Caco-2 (cell line): Measurements from ENCODE around the gene ALDH5A1. TPM values are rescaled to one million over a fixed set of nuclear protein-coding genes. Genes with fewer than 3 reads are reported as not detected.

Source experiments
- BruUV-seq: library from RNA; stranded (reverse); fragments of 400-500 nt; replicated peaks from 2 replicates; lab custom pipeline; 2021; lab: Mats Ljungman, UMichigan
- CTCF ChIA-PET: fragments of 300-600 bp; sonication (Branson Sonifier 250); formaldehyde crosslinking; loops from one replicate; lab custom pipeline; 2022; ENCODE audit warnings: antibody characterized with exemption; lab: Charles Lee
- POLR2A ChIA-PET: fragments of 300-600 bp; sonication (Branson Sonifier 250); formaldehyde crosslinking; loops from one replicate; lab custom pipeline; 2022; ENCODE audit warnings: antibody characterized with exemption; lab: Charles Lee
- DNase-seq, 2 experiments: peaks; one replicate each; pipeline versions ENCODE4 v3.0.0 to v3.0.0-alpha.2; 2020 to 2022
- H3K27me3 ChIP-seq: replicated peaks from 2 replicates; pipeline ENCODE4 v1.6.0; 2011; ENCODE audit warnings: low read length; ENCODE audit not compliant: control insufficient read depth, insufficient read depth
- H3K36me3 ChIP-seq: 2 replicates; pipeline ENCODE4 v1.5.1; 2011; ENCODE audit warnings: low read length; ENCODE audit not compliant: control insufficient read depth, insufficient read depth
- H3K4me1 ChIP-seq: fragments of 250-450 bp; sonication (Bioruptor Pico); 2 replicates; pipeline ENCODE4 v1.5.1; 2020; ENCODE audit warnings: mild to moderate bottlenecking
- H3K4me3 ChIP-seq: 2 replicates; pipeline ENCODE4 v1.5.1; 2011; ENCODE audit warnings: low read depth, mild to moderate bottlenecking, control low read depth, low read length
- H3K9me3 ChIP-seq: fragments of 250-450 bp; sonication (Bioruptor Pico); 2 replicates; pipeline ENCODE4 v1.5.1; 2020; ENCODE audit warnings: mild to moderate bottlenecking, moderate library complexity
- H3K27ac Mint-ChIP-seq: one replicate; pipeline ENCODE4 v1.8.0; 2022; ENCODE audit warnings: mixed read lengths; ENCODE audit not compliant: unreplicated experiment
- H3K27me3 Mint-ChIP-seq: one replicate; pipeline ENCODE4 v1.8.0; 2022; ENCODE audit warnings: mixed read lengths; ENCODE audit not compliant: insufficient read depth, unreplicated experiment
- H3K36me3 Mint-ChIP-seq: one replicate; pipeline ENCODE4 v1.8.0; 2022; ENCODE audit warnings: mild to moderate bottlenecking, mixed read lengths; ENCODE audit not compliant: insufficient read depth, unreplicated experiment
- H3K4me1 Mint-ChIP-seq: one replicate; pipeline ENCODE4 v1.8.0; 2022; ENCODE audit warnings: low read depth, mixed read lengths; ENCODE audit not compliant: unreplicated experiment
- H3K4me3 Mint-ChIP-seq: one replicate; pipeline ENCODE4 v1.8.0; 2022; ENCODE audit warnings: mild to moderate bottlenecking, moderate library complexity, mixed read lengths; ENCODE audit not compliant: unreplicated experiment
- H3K9me3 Mint-ChIP-seq: one replicate; pipeline ENCODE4 v1.8.0; 2022; ENCODE audit warnings: mixed read lengths; ENCODE audit not compliant: unreplicated experiment
- intact Hi-C: fragments of 100-400 bp; cut with micrococcal nuclease; formaldehyde crosslinking; loops from one replicate; pipeline ENCODE4 v1.10.0; 2022; ENCODE audit not compliant: unreplicated experiment
- total RNA-seq: library from RNA; stranded (reverse); gene quantifications from 2 replicates; pipeline ENCODE4 v1.2.3, GENCODE V29; 2022
- TF ChIP-seq, protein P1 (sequence below), 2 experiments: fragments of 200-600 bp in 1 of 2; IDR thresholded peaks; 1 replicate in 1 of 2; 2 replicates in 1 of 2; pipeline versions ENCODE4 v1.5.1 to v1.8.0; 2011 to 2022; ENCODE audit warnings: antibody characterized with exemption in 1 of 2, control low read depth in 1 of 2, inconsistent platforms in 1 of 2, low read depth in 1 of 2, low read length in 1 of 2, mild to moderate bottlenecking in 1 of 2, moderate library complexity in 1 of 2; ENCODE audit not compliant: insufficient read depth in 1 of 2, severe bottlenecking in 1 of 2, unreplicated experiment in 1 of 2

The ALDH5A1 gene
- total RNA-seq, 1 experiment from 2014 or later, result 45.3 TPM

DNA sequence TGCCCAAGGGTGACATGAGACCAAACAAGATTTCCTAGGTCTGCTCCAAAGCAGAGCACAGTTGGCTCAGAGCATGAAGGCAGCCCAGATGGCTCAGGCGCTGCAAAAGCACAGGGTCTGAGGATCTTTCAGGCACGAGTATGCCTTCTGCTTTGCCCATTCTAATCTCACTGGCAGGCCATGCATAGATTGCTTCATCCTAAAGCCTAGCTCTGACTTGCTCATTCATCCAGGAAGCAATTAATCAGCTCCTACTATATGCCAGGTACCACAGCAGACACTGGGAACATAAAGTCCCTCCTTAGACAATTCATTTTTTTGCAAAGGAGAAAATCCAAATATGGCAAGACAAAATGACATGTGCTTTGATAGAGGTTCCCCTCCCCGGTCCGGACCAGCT is 36.6 kb upstream of the ALDH5A1 start:
- POLR2A ChIA-PET, result no interaction called here
- H3K27me3 ChIP-seq, result no peaks in the 10 kb centered on the region
- Mint-ChIP-seq H3K27ac (no peak overlapping the region), H3K27me3 (no peaks in the 10 kb centered on the region), H3K4me3 (no peak overlapping the region), H3K36me3 (no peaks in the 10 kb centered on the region), H3K4me1 (no peaks in the 10 kb centered on the region), H3K9me3 (no peaks in the 10 kb centered on the region)
- no peaks in the 10 kb centered on the region for H3K36me3 ChIP-seq
- no peak for DNase-seq
- CTCF ChIA-PET, result no interaction called here
- no peak overlapping the region for H3K4me3 ChIP-seq
- H3K9me3 ChIP-seq, result no peaks in the 10 kb centered on the region
- H3K4me1 ChIP-seq, result no peaks in the 10 kb centered on the region
- no TSS peak for BruUV-seq
- intact Hi-C loops, result no loop called here
- TF ChIP-seq, protein P1, sequence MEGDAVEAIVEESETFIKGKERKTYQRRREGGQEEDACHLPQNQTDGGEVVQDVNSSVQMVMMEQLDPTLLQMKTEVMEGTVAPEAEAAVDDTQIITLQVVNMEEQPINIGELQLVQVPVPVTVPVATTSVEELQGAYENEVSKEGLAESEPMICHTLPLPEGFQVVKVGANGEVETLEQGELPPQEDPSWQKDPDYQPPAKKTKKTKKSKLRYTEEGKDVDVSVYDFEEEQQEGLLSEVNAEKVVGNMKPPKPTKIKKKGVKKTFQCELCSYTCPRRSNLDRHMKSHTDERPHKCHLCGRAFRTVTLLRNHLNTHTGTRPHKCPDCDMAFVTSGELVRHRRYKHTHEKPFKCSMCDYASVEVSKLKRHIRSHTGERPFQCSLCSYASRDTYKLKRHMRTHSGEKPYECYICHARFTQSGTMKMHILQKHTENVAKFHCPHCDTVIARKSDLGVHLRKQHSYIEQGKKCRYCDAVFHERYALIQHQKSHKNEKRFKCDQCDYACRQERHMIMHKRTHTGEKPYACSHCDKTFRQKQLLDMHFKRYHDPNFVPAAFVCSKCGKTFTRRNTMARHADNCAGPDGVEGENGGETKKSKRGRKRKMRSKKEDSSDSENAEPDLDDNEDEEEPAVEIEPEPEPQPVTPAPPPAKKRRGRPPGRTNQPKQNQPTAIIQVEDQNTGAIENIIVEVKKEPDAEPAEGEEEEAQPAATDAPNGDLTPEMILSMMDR (IDR thresholded peaks at IDR 0.05; ENCODE audit: insufficient read depth in 1 of 2, low read depth in 1 of 2, low read length in 1 of 2, severe bottlenecking in 1 of 2, unreplicated experiment in 1 of 2), result no peak

DNA sequence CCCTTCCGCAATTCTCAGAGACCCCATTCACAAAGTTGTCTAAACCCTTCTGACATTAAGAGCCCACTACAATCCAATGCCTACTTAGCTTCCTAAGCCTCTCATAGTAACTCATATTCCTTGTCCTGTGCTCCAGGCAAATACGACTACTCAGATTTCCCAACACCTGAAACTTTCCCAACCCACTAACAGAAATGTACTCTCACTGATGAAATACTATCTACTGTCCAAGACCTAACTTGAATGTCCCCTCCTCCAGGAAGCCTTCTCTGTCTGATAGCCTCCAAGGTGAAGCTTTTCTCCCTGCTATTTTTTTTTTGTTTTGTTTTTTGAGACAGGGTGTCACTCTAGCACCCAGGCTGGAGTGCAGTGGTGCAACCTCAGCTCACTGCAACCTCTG is 35.8 kb upstream of the ALDH5A1 start:
- CTCF ChIA-PET, result interaction anchor here (0.9 kb wide), 1 partner anchor 62 kb away, joined by 3 read pairs; no protein-coding TSS in a partner anchor
- TF ChIP-seq, protein P1 (IDR thresholded peaks at IDR 0.05; ENCODE audit: insufficient read depth in 1 of 2, low read depth in 1 of 2, low read length in 1 of 2, severe bottlenecking in 1 of 2, unreplicated experiment in 1 of 2), result no peak
- Mint-ChIP-seq H3K36me3 (no peaks in the 10 kb centered on the region), H3K27ac (no peak overlapping the region), H3K4me1 (no peaks in the 10 kb centered on the region), H3K27me3 (no peaks in the 10 kb centered on the region), H3K9me3 (no peaks in the 10 kb centered on the region), H3K4me3 (no peak overlapping the region)
- Histone ChIP-seq H3K27me3 (no peaks in the 10 kb centered on the region), H3K4me3 (no peak overlapping the region), H3K9me3 (no peaks in the 10 kb centered on the region), H3K36me3 (no peaks in the 10 kb centered on the region), H3K4me1 (no peaks in the 10 kb centered on the region)
- intact Hi-C loops, result no loop called here
- DNase-seq, result no peak
- POLR2A ChIA-PET, result no interaction called here
- BruUV-seq, result no TSS peak

DNA sequence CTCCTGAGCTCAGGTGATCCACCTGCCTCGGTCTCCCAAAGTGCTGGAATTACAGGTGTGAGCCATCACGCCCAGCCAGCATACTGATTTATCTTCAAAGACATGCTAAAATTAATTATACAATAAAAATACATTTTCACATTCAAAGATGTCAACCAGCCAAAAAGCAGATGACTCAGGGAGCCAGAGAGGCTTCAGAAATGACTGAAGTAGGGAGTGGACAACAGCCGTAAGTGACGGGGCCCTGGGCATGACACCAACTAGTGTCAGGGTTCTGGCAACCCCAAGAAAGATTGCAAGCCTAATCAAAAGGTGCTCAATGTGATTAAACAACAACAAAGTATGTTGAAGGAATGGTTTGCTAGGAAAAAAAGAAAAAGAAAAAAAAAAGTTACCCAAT is 33.8 kb upstream of the ALDH5A1 start:
- no peaks in the 10 kb centered on the region for H3K4me1 ChIP-seq
- Mint-ChIP-seq H3K36me3 (no peaks in the 10 kb centered on the region), H3K4me1 (no peaks in the 10 kb centered on the region), H3K9me3 (no peaks in the 10 kb centered on the region), H3K27ac (no peak overlapping the region), H3K27me3 (no peaks in the 10 kb centered on the region), H3K4me3 (no peak overlapping the region)
- no peak overlapping the region for H3K4me3 ChIP-seq
- H3K27me3 ChIP-seq, result no peaks in the 10 kb centered on the region
- no peak for DNase-seq
- no TSS peak for BruUV-seq
- TF ChIP-seq, protein P1 (IDR thresholded peaks at IDR 0.05; ENCODE audit: insufficient read depth in 1 of 2, low read depth in 1 of 2, low read length in 1 of 2, severe bottlenecking in 1 of 2, unreplicated experiment in 1 of 2), result no peak
- no peaks in the 10 kb centered on the region for H3K36me3 ChIP-seq
- POLR2A ChIA-PET, result no interaction called here
- intact Hi-C loops, result no loop called here
- CTCF ChIA-PET, result no interaction called here
- no peaks in the 10 kb centered on the region for H3K9me3 ChIP-seq
